Fibroblast of gingiva (primary cell): Measurements from ENCODE around the gene EYS.

ENCODE experiments used
- DNase-seq: peaks from one replicate; pipeline ENCODE4 v3.0.0-alpha.2; 2011; ENCODE audit warnings: low read depth

EYS gene

GRCh38 chr6:64591676-64592036 lies 1115.4 kb downstream of the EYS start:
- no peak for DNase-seq

- no peak for DNase-seq
Observed at GRCh38 chr6:64590965-64591675, 1115.9 kb downstream of the EYS start.

- no peak for DNase-seq
Observed at GRCh38 chr6:64589961-64590360, 1117.1 kb downstream of the EYS start.

GRCh38 chr6:64580346-64580745 lies 1126.7 kb downstream of the EYS start:
- DNase-seq: no peak

- DNase-seq: no peak
Observed at GRCh38 chr6:64553249-64553786, 1153.7 kb downstream of the EYS start.

GRCh38 chr6:64547594-64548268 lies 1159.3 kb downstream of the EYS start:
- DNase-seq: no peak

GRCh38 chr6:64539917-64540316 lies 1167.1 kb downstream of the EYS start:
- DNase-seq: no peak

GRCh38 chr6:64538722-64539121 lies 1168.3 kb downstream of the EYS start:
- DNase-seq: no peak

GRCh38 chr6:64527899-64528298 lies 1179.1 kb downstream of the EYS start:
- no peak for DNase-seq

GRCh38 chr6:64522859-64523258 lies 1184.2 kb downstream of the EYS start:
- no peak for DNase-seq

GRCh38 chr6:64520050-64520449 lies 1187.0 kb downstream of the EYS start:
- DNase-seq: peak; percentile 79

- DNase-seq: no peak
Observed at GRCh38 chr6:64516393-64516792, 1190.6 kb downstream of the EYS start.

- DNase-seq: no peak
Observed at GRCh38 chr6:64507661-64508060, 1199.4 kb downstream of the EYS start.

- DNase-seq: no peak
Observed at GRCh38 chr6:64505312-64505711, 1201.7 kb downstream of the EYS start.

- peak; percentile 48 for DNase-seq
Observed at GRCh38 chr6:64504503-64504902, 1202.5 kb downstream of the EYS start.

GRCh38 chr6:64502801-64503200 lies 1204.2 kb downstream of the EYS start:
- no peak for DNase-seq

GRCh38 chr6:64497634-64498033 lies 1209.4 kb downstream of the EYS start:
- no peak for DNase-seq

GRCh38 chr6:64489763-64490162 lies 1217.3 kb downstream of the EYS start:
- no peak for DNase-seq

- DNase-seq: no peak
Observed at GRCh38 chr6:64486578-64487351, 1220.3 kb downstream of the EYS start.

- no peak for DNase-seq
Observed at GRCh38 chr6:64483956-64484499, 1223.0 kb downstream of the EYS start.

GRCh38 chr6:64482631-64483030 lies 1224.4 kb downstream of the EYS start:
- no peak for DNase-seq

- DNase-seq: no peak
Observed at GRCh38 chr6:64479134-64479533, 1227.9 kb downstream of the EYS start.

- DNase-seq: peak; percentile 51
Observed at GRCh38 chr6:64477391-64477790, 1229.6 kb downstream of the EYS start.
